ENCODE data around the gene CRK.

The CRK gene

GRCh38 chr17:1485423-1486376 lies 29.7 kb upstream of the CRK start:
- no peak for DNase-seq

- DNase-seq = no peak
Measured at GRCh38 chr17:1484676-1485422, 28.8 kb upstream of the CRK start.

DNA sequence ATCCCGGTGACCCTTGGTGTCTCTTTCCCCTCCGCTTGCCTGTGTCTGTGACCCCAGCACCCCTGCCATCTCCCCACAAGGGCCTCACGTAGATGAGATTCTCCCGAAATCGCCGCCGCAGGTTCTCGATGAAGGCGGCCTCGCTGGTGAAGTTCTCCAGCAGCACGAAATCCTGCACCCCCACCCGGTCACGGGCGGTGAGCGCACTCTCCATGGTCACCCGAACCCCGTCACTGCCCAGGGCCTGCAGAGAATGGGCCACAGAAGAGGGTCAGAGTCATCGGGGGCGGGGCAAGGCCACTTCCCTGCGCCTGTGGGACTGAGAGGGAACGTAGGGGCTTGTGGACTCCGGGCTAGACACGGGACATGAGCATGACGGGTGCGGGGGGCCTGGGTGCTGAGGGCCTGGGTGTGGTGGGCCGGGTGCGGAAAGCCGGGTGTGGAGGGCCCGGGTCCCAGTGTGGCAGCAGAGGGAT lies 28.1 kb upstream of the CRK start:
- no peak for DNase-seq

GRCh38 chr17:1482680-1483079 lies 26.6 kb upstream of the CRK start:
- DNase-seq = no peak

DNA sequence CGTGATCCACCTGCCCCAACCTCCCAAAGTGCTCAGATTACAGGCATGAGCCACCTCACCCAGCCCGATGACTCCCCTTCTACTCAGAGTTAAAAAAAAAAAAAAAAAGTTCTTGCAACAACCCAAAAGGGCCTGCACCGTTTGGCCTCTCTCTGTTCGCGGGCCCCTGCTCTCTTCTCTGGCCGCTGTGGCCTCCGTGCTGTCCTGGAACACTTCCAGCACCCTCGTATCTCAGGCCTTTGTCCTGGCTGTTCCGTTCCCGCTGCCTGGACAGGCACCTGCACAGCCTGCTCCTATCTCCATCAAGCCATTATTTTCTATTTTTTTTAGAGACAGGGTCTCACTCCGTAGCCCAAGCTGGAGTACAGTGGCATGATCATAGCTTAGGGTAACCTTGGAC lies 25.7 kb upstream of the CRK start:
- no peak for DNase-seq

GRCh38 chr17:1480747-1481465 lies 24.9 kb upstream of the CRK start:
- no peak for DNase-seq

- DNase-seq = no peak
Measured at GRCh38 chr17:1478418-1478817, 22.4 kb upstream of the CRK start.

- DNase-seq = no peak
Measured at GRCh38 chr17:1475321-1475854, 19.4 kb upstream of the CRK start.

DNA sequence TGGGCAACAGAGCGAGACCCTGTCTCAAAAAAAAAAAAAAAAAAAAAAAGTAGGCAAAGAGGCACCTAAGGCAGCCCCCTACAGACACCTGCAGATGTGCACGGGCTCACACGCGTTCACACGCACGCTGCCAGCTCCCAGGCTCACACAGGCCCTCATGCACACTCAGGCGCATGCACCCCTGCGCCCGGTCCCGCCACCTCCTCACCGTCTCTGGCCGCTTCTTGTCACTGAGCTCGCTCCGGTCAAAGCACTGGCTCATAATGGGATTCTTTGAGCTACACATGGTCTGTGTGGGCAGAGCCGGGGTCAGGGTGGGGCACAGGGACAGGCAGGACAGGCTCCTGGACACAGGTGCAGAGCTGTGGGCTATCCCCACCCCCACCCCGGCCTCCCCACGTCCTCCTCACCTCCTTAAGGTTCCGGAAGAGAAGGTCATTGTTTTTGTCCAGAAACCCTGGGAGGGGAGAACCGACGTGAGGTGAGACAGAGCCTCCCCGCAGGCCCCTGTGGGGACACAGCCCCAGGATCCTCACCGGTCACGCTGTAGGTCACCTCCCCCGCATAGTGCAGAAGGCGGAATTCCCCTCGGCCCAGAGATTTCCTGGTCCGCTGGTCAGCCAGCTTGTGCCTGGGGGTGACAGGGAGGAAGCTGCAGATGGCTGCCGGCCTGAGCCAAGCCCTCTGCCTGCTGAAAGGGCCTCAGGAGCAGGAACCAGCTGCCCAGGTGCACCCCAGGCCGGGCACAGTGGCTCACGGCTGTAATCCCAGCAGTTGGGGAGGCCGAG lies 18.6 kb upstream of the CRK start:
- no peak for DNase-seq

DNA sequence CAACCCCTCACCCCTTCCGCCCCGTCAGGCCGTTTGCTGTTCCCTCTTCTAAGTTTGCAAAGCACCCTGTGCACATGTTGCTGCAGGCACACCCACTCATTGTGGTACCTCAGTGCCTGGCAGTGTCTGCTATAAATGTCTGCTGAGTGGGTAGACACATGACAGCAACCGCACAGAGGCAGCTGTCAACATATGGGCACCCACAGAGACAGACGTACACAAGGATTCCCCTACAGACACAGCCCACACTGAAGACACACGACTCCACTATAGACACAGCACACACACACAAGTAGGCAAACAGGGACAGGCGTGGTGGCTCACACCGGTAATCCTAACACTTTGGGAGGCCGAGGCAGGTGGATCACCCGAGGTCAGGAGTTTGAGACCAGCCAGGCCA lies 17.8 kb upstream of the CRK start:
- no peak for DNase-seq

DNA sequence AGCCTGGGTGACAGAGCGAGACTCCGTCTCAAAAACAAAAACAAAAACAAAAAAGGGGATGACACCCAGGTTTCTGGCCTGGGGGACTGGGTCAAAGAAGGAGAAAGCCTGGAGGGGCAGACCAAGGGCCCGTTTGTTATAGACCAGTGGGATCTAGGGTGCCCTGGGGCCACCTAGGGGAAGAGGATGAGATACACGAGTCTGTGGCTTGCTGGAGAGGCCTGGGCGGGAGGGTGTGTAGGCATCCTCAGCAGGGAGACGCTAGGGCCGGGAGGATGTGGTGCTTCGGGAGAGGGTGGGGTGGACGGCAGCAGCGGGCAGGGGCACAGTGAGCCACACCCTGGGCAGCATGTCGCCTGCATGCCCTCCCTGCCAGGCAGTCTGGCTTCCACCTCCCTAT lies 17.1 kb upstream of the CRK start:
- no peak for DNase-seq

DNA sequence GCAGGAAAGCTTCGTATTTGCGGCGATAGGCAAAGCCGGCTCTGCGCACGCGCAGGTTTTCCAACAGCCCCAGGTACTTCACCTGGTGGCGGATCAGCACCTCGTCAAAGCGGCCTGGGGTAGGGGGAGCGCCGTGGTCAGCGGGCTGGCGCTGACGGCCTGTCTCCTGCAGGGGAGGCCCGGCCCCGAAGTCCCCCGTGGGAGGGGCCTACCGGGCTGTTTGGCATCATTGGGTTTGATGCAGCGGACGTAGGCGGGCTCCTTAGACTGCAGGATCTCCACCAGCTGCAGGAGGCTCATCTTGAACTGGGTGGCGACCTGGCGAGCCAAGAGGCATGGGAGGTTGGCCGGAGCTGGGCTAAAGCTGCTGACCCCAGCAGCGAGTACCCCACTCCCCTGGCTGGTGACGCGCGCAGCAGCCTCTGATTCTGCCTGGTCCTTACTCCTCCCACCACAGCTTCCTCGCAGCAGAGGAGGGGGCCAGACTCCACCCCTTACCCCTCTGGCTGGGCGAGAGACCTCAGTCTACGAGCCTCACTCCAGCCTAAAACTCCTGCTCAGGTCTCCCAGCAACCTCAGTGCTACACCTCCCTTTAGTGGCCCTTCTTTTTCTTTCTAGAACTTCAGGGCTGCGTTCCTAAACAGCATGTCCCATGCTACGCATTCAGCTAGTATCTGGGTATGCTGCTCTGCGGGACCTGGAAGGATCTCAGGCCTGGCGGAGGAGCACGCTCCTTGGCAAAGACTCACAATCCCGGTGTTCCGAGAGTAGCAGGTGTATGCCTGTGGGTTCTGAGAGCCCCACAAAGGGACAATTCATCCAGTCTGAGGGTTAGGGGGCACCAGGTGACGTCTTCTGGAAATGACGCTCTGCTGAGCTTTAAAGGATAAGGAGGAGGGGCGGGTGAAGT lies 16.1 kb upstream of the CRK start:
- no peak for DNase-seq

GRCh38 chr17:1471490-1471889 lies 15.5 kb upstream of the CRK start:
- no peak for DNase-seq

- no peak for DNase-seq
Measured at GRCh38 chr17:1470755-1471462, 14.9 kb upstream of the CRK start.

DNA sequence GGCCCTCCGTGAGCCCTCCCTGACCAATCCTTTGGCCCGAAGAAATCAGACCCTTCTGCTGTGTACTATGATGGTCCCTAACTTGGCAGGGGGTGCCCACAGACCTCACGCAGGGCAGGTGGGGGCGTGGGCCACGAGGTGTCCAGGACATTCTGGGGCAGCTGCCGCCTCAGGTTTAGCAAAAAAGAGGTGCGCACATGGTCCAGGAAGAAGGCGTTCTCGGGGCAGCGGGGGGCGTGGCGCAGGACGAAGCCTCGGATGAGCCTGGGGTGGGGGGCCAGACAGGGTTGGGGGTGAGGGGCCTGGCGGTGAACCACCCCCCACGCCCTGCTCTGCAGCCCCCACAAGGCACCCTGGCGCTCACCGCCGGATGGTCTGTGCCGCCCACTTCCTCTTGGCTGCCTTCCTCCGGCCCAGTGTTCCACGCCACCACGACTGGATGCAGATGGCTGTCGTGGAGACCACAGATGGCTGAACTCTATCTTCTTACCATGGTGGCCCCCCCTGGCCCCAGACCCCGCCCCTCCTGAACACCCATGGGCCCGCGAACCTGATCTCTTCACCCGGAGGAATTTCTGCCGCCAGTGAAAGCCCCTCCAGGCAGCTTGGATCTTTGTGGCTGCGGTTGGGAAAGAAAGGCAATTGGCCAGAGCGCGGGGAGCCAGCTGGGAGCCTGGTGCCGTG lies 14.2 kb upstream of the CRK start:
- DNase-seq = no peak

DNA sequence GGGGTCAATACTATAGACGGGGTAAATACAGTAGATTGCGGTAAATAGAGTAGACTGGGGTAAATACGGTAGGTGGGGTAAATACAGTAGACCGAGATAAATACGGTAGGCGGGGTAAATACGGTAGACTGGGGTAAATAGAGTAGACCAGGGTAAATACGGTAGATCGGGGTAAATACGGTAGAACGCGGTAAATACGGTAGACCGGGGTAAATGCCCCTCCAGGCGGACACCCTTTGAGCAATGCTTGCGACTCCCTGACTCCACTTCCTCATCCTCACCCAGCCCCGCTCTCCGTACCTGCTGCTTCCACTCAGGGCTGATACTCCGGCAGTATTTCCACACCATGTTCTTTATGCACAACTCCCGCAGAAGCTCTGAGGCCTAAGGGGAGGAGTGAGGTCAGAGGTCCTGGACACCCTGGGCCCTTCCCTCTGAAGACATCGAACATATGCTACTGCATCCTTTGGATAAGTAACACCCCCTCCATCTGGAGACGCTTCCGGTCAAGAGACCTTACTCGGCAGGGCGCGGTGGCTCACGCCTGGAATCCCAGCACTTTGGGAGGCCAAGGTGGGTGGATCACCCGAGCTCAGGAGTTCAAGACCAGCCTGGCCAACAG lies 13.3 kb upstream of the CRK start:
- DNase-seq = peak; percentile 49 to 67

DNA sequence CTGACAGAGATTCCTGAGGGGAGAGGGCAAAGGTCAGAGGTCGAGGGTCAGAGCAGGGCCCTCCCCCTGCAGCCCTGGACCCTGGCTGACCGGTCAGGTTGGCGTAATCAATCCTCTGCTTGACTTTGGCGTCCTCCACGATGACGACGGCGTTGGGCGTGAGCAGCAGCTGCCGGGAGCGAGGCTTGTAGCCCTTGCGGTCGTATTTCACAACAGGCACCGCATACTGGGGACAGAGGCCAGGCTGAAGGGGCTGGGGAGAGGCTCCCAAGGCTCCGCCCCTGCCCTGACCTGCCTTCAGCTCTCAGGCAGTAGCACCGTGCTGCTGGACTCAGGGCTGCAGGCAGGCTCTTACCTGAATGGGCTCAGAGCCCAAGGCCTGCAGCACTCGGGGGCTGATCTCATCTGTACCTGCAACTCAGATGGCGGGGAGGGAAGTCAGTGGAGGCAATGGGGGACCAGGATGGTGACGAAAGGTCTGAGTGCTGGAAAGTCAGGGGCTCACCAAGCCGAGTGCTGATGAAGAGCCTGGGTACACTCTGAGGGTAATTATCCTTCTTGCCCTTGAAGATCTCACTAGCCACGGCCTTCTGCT lies 12.0 kb upstream of the CRK start:
- no peak for DNase-seq

GRCh38 chr17:1467258-1467657 lies 11.2 kb upstream of the CRK start:
- DNase-seq = no peak

DNA sequence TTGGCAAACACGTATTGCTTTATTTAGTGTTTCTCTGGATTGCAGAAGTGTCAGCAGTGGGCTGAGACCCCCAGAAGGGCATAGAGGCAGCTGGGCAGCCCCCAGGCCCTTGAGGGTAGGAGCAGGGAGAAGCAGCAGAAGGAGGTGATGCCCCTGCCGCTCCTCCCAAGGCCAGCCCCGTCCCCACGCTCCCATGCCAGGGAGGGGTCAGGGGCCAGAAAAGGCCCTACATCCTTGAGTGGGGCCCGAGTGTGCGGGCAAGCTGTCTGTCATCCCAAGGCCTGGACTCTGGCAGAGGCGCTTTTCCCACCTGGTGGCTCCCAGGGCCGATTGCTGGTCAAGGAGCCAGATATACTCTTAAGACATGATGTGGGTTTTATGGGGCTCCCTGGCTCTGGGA lies 8.2 kb upstream of the CRK start:
- no peak for DNase-seq

Measured in NCI-H1930 (cell line).